B cell (primary cell): ENCODE data around the gene CMC2. TPM values are rescaled to one million over a fixed set of nuclear protein-coding genes. Genes with fewer than 3 reads are reported as not detected.

ENCODE experiments used
- ATAC-seq: fragments of 200-7000 bp; cut with Tn5 transposase; one replicate; pipeline ENCODE4 v1.10.0; 2021; ENCODE audit warnings: low read depth, mild to moderate bottlenecking, moderate number of reproducible peaks, moderate library complexity
- CTCF ChIA-PET: fragments of 350-600 bp; sonication (Branson Sonifier 250); formaldehyde crosslinking; loops from one replicate; lab custom pipeline; 2021; ENCODE audit warnings: antibody characterized with exemption, inconsistent platforms; lab: Charles Lee
- POLR2A ChIA-PET: fragments of 350-600 bp; sonication (Branson Sonifier 250); formaldehyde crosslinking; loops from one replicate; lab custom pipeline; 2021; ENCODE audit warnings: antibody characterized with exemption; lab: Charles Lee
- DNase-seq: peaks from one replicate; pipeline ENCODE4 v3.0.0; 2013
- H2AFZ ChIP-seq: 2 replicates; pipeline ENCODE4 v1.6.1; 2012; ENCODE audit warnings: mild to moderate bottlenecking, low read depth, low read length; ENCODE audit not compliant: insufficient read depth, poor library complexity, severe bottlenecking
- H3K27ac ChIP-seq, 2 donors: 1 replicate in 1 of 2; 2 replicates in 1 of 2; pipeline ENCODE4 v1.5.1; 2012 to 2013; ENCODE audit warnings: low read length in 2 of 2, mild to moderate bottlenecking in 2 of 2, moderate library complexity in 1 of 2
- H3K27me3 ChIP-seq, 4 experiments: fragments of 200-600 bp in 1 of 4; sonication (generic) in 1 of 4; replicated peaks in 1 of 4; 1 replicate in 2 of 4; 2 replicates in 2 of 4; pipeline versions ENCODE4 v1.6.1 to v1.7.0; 2013 to 2016; ENCODE audit warnings: low read length in 3 of 4, mild to moderate bottlenecking in 2 of 4, mixed read lengths in 1 of 4, moderate library complexity in 1 of 4; ENCODE audit not compliant: insufficient read depth in 4 of 4, control insufficient read depth in 3 of 4; ENCODE audit errors: control extremely low read depth in 1 of 4
- H3K36me3 ChIP-seq, 2 experiments: replicated peaks in 1 of 2; 1 replicate in 1 of 2; 2 replicates in 1 of 2; pipeline versions ENCODE4 v1.6.1 to v1.7.1; 2013; ENCODE audit warnings: low read length in 1 of 2; ENCODE audit not compliant: insufficient read depth in 2 of 2, control insufficient read depth in 1 of 2; ENCODE audit errors: control extremely low read depth in 1 of 2, extremely low read depth in 1 of 2
- H3K4me1 ChIP-seq, 2 donors: fragments of 200-600 bp in 1 of 2; sonication (generic) in 1 of 2; 1 replicate in 1 of 2; 2 replicates in 1 of 2; pipeline versions ENCODE4 v1.5.1 to v1.6.1; 2013 to 2017; ENCODE audit warnings: low read length in 2 of 2; ENCODE audit not compliant: control insufficient read depth in 2 of 2, insufficient read depth in 2 of 2
- H3K4me2 ChIP-seq: replicated peaks from 2 replicates; pipeline ENCODE3; 2012; ENCODE audit warnings: mild to moderate bottlenecking, low read depth, low read length; ENCODE audit not compliant: poor library complexity, severe bottlenecking
- H3K4me3 ChIP-seq, 5 experiments: fragments of 200-600 bp in 1 of 5; sonication (generic) in 1 of 5; 1 replicate in 3 of 5; 2 replicates in 2 of 5; pipeline versions ENCODE4 v1.5.1 to v1.7.0; 2011 to 2016; ENCODE audit warnings: low read length in 4 of 5, mild to moderate bottlenecking in 4 of 5, low read depth in 2 of 5, control low read depth in 1 of 5, moderate library complexity in 1 of 5; ENCODE audit not compliant: insufficient read depth in 1 of 5; ENCODE audit errors: control extremely low read depth in 1 of 5, extremely low read depth in 1 of 5
- H3K79me2 ChIP-seq: fragments of 200-600 bp; sonication (generic); one replicate; pipeline ENCODE4 v1.6.0; 2016; ENCODE audit warnings: low read length; ENCODE audit not compliant: control insufficient read depth, insufficient read depth
- H3K9ac ChIP-seq: fragments of 200-600 bp; sonication (generic); 2 replicates; pipeline ENCODE4 v1.6.1; 2017; ENCODE audit warnings: mild to moderate bottlenecking, low read length, moderate library complexity
- H3K9me3 ChIP-seq, 3 donors: one replicate each; pipeline versions ENCODE4 v1.6.1 to v1.7.1; 2013; ENCODE audit warnings: low read length in 2 of 3; ENCODE audit not compliant: control insufficient read depth in 2 of 3, insufficient read depth in 1 of 3; ENCODE audit errors: control extremely low read depth in 1 of 3
- H4K20me1 ChIP-seq: 2 replicates; pipeline ENCODE4 v1.6.0; 2012; ENCODE audit warnings: mild to moderate bottlenecking, low read length; ENCODE audit not compliant: insufficient read depth, control insufficient read depth, poor library complexity, severe bottlenecking
- H3K27ac Mint-ChIP-seq: one replicate; pipeline ENCODE4 v1.8.0; 2021; ENCODE audit warnings: mixed read lengths
- H3K27me3 Mint-ChIP-seq: one replicate; pipeline ENCODE4 v1.8.0; 2021; ENCODE audit warnings: mixed read lengths
- H3K4me1 Mint-ChIP-seq: one replicate; pipeline ENCODE4 v1.8.0; 2021; ENCODE audit warnings: mixed read lengths
- H3K4me3 Mint-ChIP-seq: one replicate; pipeline ENCODE4 v1.8.0; 2021; ENCODE audit warnings: mixed read lengths
- H3K9me3 Mint-ChIP-seq: one replicate; pipeline ENCODE4 v1.8.0; 2022; ENCODE audit warnings: mixed read lengths; ENCODE audit not compliant: insufficient read depth
- EZH2 ChIP-seq: IDR thresholded peaks from 2 replicates; pipeline ENCODE4 v1.6.1; 2012; ENCODE audit warnings: borderline replicate concordance, low read depth, mild to moderate bottlenecking, moderate library complexity, low read length; ENCODE audit not compliant: insufficient read depth, poor library complexity, severe bottlenecking
- WGBS: methylation state at CpG from one replicate; pipeline ENCODE4 v1.1.5; 2013; ENCODE audit warnings: missing lambda C conversion rate; ENCODE audit not compliant: insufficient coverage; 5-methylcytosine and 5-hydroxymethylcytosine counted together
- intact Hi-C: fragments of 100-400 bp; cut with micrococcal nuclease; formaldehyde crosslinking; loops from one replicate; pipeline ENCODE4 v1.10.0; 2022
- polyA plus RNA-seq: library from polyadenylated mRNA; depleted of rRNA; stranded (reverse); fragments of >200 nt; gene quantifications from 2 replicates; pipeline ENCODE4 v1.2.3, GENCODE V29; 2012
- total RNA-seq, 2 donors: library from RNA; stranded (reverse); fragments of 120-200 nt in 1 of 2; gene quantifications; 1 replicate in 1 of 2; 2 replicates in 1 of 2; pipeline versions ENCODE4 v1.2.3 to v1.2.4, GENCODE V29; 2013 to 2022
- TF ChIP-seq, protein P1 (sequence below): fragments of 200-600 bp; IDR thresholded peaks from one replicate; pipeline ENCODE4 v1.8.0; 2022; ENCODE audit warnings: antibody characterized with exemption, mild to moderate bottlenecking

CMC2 gene
- total and polyA plus RNA-seq, 2 donors (not counting 1 experiment from before 2014, with no cell fraction given): 21.4 to 40.8 TPM

DNA sequence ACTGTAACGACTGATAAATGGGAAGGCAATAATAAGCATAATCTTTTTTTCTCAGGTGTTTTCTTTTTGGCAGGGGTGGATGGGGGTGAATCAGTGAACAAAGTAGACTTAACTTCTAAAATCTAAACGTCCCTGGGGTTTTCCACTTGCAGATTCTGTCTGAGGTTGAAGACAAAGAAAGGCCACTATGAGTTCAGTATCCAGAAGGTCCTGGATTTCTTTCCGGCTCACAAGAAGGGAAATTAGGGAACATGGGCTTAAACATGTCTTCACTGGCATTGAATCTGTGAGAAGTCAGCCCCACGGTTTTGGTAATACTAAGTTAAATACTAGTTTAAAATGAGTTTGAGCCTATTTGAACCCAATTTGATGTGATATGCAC, 67.8 kb downstream of the CMC2 start:
- intact Hi-C loops: no loop called here
- TF ChIP-seq EZH2: no peak
- Mint-ChIP-seq H3K4me1 (no peaks in the 10 kb centered on the region), H3K4me3 (no peak overlapping the region), H3K9me3 (peaks cover 2% of the 10 kb centered on the region), H3K27ac (no peak overlapping the region), H3K27me3 (peaks cover 24% of the 10 kb centered on the region)
- DNase-seq (no peak), ATAC-seq (no peak)
- CTCF ChIA-PET: no interaction called here
- Histone ChIP-seq H3K4me1 (no peaks in the 10 kb centered on the region), H3K4me2 (no peak overlapping the region), H3K27me3 (peaks cover 0 to 11% (median 4%) of the 10 kb centered on the region in 4 experiments), H3K9me3 (peaks cover 0 to 8% (median 0%) of the 10 kb centered on the region in 3 donors), H2AFZ (no peak overlapping the region), H3K4me3 (no peak overlapping the region), H3K79me2 (no peaks in the 10 kb centered on the region), H3K9ac (no peak overlapping the region), H3K36me3 (no peaks in the 10 kb centered on the region), H3K27ac (no peak overlapping the region), H4K20me1 (no peaks in the 10 kb centered on the region)
- POLR2A ChIA-PET: no interaction called here
- WGBS: 69% methylated on average over 3 of the region's 4 CpGs

DNA sequence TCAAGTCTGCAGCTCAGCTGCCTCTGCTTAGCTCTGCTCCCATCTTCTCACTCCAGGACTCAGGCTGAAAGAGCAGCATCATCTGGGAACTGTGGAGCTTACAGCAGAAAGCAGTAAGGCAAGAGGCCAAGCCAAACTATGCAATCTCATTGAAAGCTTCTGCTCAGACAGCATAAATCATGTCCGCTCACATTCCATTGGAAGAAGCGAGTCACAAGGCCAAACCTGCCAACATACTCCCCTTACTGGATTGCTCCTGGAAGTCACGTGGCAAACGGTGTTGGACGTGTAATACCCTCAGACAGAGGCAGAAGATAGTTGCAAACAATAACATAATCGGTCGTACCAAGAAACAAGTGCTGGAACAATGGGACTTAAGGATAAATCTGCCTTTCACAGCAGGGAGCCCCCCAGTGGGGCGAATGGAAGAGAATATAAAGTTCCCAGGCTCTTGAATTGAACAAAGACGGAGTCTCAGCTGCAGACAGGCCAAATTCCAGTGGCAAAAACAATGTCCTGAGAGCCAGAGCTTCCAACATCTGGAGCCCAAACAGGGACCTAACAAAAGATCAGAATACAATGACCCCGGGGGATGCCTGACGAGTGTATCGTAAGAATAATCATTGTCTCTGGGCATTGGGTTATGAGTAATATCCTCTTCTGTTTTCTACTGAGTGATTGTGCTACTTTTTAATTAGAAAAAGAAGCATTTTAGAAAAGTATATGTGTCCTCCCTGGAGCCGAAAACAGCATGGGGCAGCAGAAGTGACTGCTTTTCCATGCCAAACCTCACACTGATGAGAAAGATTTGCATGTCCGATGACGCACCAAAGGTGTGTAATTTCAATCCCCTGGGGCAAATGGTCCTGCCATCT, 68.4 kb downstream of the CMC2 start:
- Mint-ChIP-seq H3K27me3 (peaks cover 30% of the 10 kb centered on the region), H3K4me1 (no peaks in the 10 kb centered on the region), H3K9me3 (peaks cover 2% of the 10 kb centered on the region), H3K4me3 (no peak overlapping the region), H3K27ac (no peak overlapping the region)
- H3K9me3 ChIP-seq: peaks cover 0 to 8% (median 0%) of the 10 kb centered on the region in 3 donors
- H3K4me1 ChIP-seq: no peaks in the 10 kb centered on the region
- no peak overlapping the region for H3K4me2 ChIP-seq
- intact Hi-C loops: no loop called here
- 93% methylated on average over 11 of the region's 15 CpGs for WGBS
- TF ChIP-seq, protein P1, sequence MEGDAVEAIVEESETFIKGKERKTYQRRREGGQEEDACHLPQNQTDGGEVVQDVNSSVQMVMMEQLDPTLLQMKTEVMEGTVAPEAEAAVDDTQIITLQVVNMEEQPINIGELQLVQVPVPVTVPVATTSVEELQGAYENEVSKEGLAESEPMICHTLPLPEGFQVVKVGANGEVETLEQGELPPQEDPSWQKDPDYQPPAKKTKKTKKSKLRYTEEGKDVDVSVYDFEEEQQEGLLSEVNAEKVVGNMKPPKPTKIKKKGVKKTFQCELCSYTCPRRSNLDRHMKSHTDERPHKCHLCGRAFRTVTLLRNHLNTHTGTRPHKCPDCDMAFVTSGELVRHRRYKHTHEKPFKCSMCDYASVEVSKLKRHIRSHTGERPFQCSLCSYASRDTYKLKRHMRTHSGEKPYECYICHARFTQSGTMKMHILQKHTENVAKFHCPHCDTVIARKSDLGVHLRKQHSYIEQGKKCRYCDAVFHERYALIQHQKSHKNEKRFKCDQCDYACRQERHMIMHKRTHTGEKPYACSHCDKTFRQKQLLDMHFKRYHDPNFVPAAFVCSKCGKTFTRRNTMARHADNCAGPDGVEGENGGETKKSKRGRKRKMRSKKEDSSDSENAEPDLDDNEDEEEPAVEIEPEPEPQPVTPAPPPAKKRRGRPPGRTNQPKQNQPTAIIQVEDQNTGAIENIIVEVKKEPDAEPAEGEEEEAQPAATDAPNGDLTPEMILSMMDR: no peak
- no peak for TF ChIP-seq EZH2
- H2AFZ ChIP-seq: no peak overlapping the region
- H3K79me2 ChIP-seq: no peaks in the 10 kb centered on the region
- ChIA-PET CTCF (no interaction called here), POLR2A (no interaction called here)
- H4K20me1 ChIP-seq: no peaks in the 10 kb centered on the region
- H3K4me3 ChIP-seq: no peak overlapping the region
- no peak for ATAC-seq
- no peak overlapping the region for H3K27ac ChIP-seq
- no peak overlapping the region for H3K9ac ChIP-seq
- no peaks in the 10 kb centered on the region for H3K36me3 ChIP-seq
- no peak for DNase-seq
- peaks cover 0 to 17% (median 4%) of the 10 kb centered on the region in 4 experiments for H3K27me3 ChIP-seq
